Suprapubic skin (tissue), 4 donors: Measurements from ENCODE around the gene PELO. TPM values are rescaled to one million over a fixed set of nuclear protein-coding genes. Genes with fewer than 3 reads are reported as not detected.
"Not testable (repeated sequence)": the region's sequence is repeated elsewhere in the genome, so short reads cannot be mapped to it uniquely, and the experiment has no call there.

Experiments
- DNase-seq, 2 donors: peaks; one replicate each; pipeline ENCODE4 v3.0.0-alpha.2; 2019; ENCODE audit warnings: low spot score in 2 of 2
- H3K27ac ChIP-seq: fragments of 200-600 bp; sonication (generic); one replicate; pipeline ENCODE4 v1.5.1; 2019
- H3K27me3 ChIP-seq: fragments of 200-600 bp; sonication (generic); one replicate; pipeline ENCODE4 v1.5.1; 2019
- H3K36me3 ChIP-seq: fragments of 200-600 bp; sonication (generic); one replicate; pipeline ENCODE4 v1.5.1; 2019
- H3K4me1 ChIP-seq: fragments of 200-600 bp; sonication (generic); one replicate; pipeline ENCODE4 v1.5.1; 2019
- H3K4me3 ChIP-seq: fragments of 200-600 bp; sonication (generic); one replicate; pipeline ENCODE4 v1.5.1; 2019; ENCODE audit warnings: mild to moderate bottlenecking
- H3K9me3 ChIP-seq: fragments of 200-600 bp; sonication (generic); one replicate; pipeline ENCODE4 v1.5.1; 2019
- CTCF ChIP-seq, 2 donors: fragments of 200-600 bp in 1 of 2; fragments of 450-650 bp in 1 of 2; sonication (generic) in 1 of 2; IDR thresholded peaks; one replicate each; pipeline ENCODE4 v1.5.1; 2016 to 2019; ENCODE audit warnings: antibody characterized with exemption in 2 of 2, mild to moderate bottlenecking in 1 of 2, moderate library complexity in 1 of 2
- EP300 ChIP-seq: sonication (generic); formaldehyde crosslinking; IDR thresholded peaks from one replicate; pipeline ENCODE4 v1.6.1; 2017; ENCODE audit warnings: antibody characterized with exemption
- POLR2A ChIP-seq, 2 donors: fragments of 450-650 bp; IDR thresholded peaks; one replicate each; pipeline ENCODE4 v1.6.1; 2017; ENCODE audit warnings: antibody characterized with exemption in 2 of 2, mild to moderate bottlenecking in 2 of 2, moderate library complexity in 2 of 2
- POLR2AphosphoS5 ChIP-seq, 3 donors: sonication (generic); formaldehyde crosslinking; IDR thresholded peaks; one replicate each; pipeline ENCODE4 v1.6.1; 2017; ENCODE audit warnings: antibody characterized with exemption in 3 of 3
- WGBS: methylation state at CpG from one replicate; pipeline ENCODE4 v1.1.5; 2018; 5-methylcytosine and 5-hydroxymethylcytosine counted together
- total RNA-seq, 4 donors: library from RNA; depleted of rRNA; stranded (reverse); fragments of >200 nt; gene quantifications; one replicate each; pipeline ENCODE4 v1.1.0, GENCODE V29; 2016

The PELO gene
- total RNA-seq, 4 donors from 2014 or later = 9.8 to 17.5 (median 11.2) TPM

GRCh38 chr5:52743970-52744369, 43.7 kb upstream of the PELO start:
- no peak overlapping the region for H3K27ac ChIP-seq
- H3K9me3 ChIP-seq = no peaks in the 10 kb centered on the region
- H3K27me3 ChIP-seq = no peaks in the 10 kb centered on the region
- H3K36me3 ChIP-seq = no peaks in the 10 kb centered on the region
- TF ChIP-seq POLR2AphosphoS5 (IDR thresholded peaks at IDR 0.05) (no peak), POLR2A (IDR thresholded peaks at IDR 0.05) (no peak), CTCF (IDR thresholded peaks at IDR 0.05) (no peak), EP300 (no peak)
- WGBS = 30% methylated on average over 1 of the region's 1 CpG
- no peak overlapping the region for H3K4me3 ChIP-seq
- peaks cover 6% of the 10 kb centered on the region for H3K4me1 ChIP-seq
- no peak for DNase-seq

- WGBS = 76% methylated on average over 2 of the region's 2 CpGs
- not testable (repeated sequence) for H3K4me1 ChIP-seq, H3K36me3 ChIP-seq, H3K4me3 ChIP-seq, H3K27ac ChIP-seq, H3K9me3 ChIP-seq, H3K27me3 ChIP-seq, DNase-seq
Observed at GRCh38 chr5:52744867-52745458, 42.8 kb upstream of the PELO start.

- no peaks in the 10 kb centered on the region for H3K9me3 ChIP-seq
- no peak overlapping the region for H3K4me3 ChIP-seq
- H3K36me3 ChIP-seq = no peaks in the 10 kb centered on the region
- WGBS = 66% methylated on average over 2 of the region's 2 CpGs
- peaks cover 6% of the 10 kb centered on the region for H3K4me1 ChIP-seq
- H3K27ac ChIP-seq = no peak overlapping the region
- DNase-seq = no peak
- TF ChIP-seq CTCF (IDR thresholded peaks at IDR 0.05) (no peak), POLR2AphosphoS5 (IDR thresholded peaks at IDR 0.05) (no peak), EP300 (no peak), POLR2A (IDR thresholded peaks at IDR 0.05) (no peak)
- H3K27me3 ChIP-seq = no peaks in the 10 kb centered on the region
Observed at GRCh38 chr5:52746539-52746938, 41.2 kb upstream of the PELO start.

- Histone ChIP-seq H3K4me1 (peaks cover 6% of the 10 kb centered on the region), H3K9me3 (no peaks in the 10 kb centered on the region), H3K27ac (no peak overlapping the region), H3K36me3 (no peaks in the 10 kb centered on the region), H3K4me3 (no peak overlapping the region), H3K27me3 (no peaks in the 10 kb centered on the region)
- no peak for DNase-seq
- no peak for TF ChIP-seq CTCF (IDR thresholded peaks at IDR 0.05)
- no peak for TF ChIP-seq POLR2A (IDR thresholded peaks at IDR 0.05)
- no peak for TF ChIP-seq EP300
- no peak for TF ChIP-seq POLR2AphosphoS5 (IDR thresholded peaks at IDR 0.05)
- 24% methylated on average over 1 of the region's 1 CpG for WGBS
Observed at GRCh38 chr5:52748590-52748989, 39.1 kb upstream of the PELO start.

- no peak overlapping the region for H3K27ac ChIP-seq
- H3K27me3 ChIP-seq = no peaks in the 10 kb centered on the region
- no peaks in the 10 kb centered on the region for H3K36me3 ChIP-seq
- no peak for TF ChIP-seq EP300
- TF ChIP-seq POLR2A (IDR thresholded peaks at IDR 0.05) = no peak
- no peaks in the 10 kb centered on the region for H3K9me3 ChIP-seq
- DNase-seq = no peak
- no peaks in the 10 kb centered on the region for H3K4me1 ChIP-seq
- no peak overlapping the region for H3K4me3 ChIP-seq
Observed at GRCh38 chr5:52749666-52750065, 38.0 kb upstream of the PELO start.

GRCh38 chr5:52751137-52751536, 36.6 kb upstream of the PELO start:
- DNase-seq = no peak
- H3K9me3 ChIP-seq = no peaks in the 10 kb centered on the region
- no peaks in the 10 kb centered on the region for H3K27me3 ChIP-seq
- 84% methylated on average over 1 of the region's 1 CpG for WGBS
- H3K4me3 ChIP-seq = no peak overlapping the region
- no peak overlapping the region for H3K27ac ChIP-seq
- H3K4me1 ChIP-seq = no peaks in the 10 kb centered on the region
- TF ChIP-seq POLR2A (IDR thresholded peaks at IDR 0.05) = no peak
- TF ChIP-seq EP300 = no peak
- no peak for TF ChIP-seq POLR2AphosphoS5 (IDR thresholded peaks at IDR 0.05)
- TF ChIP-seq CTCF (IDR thresholded peaks at IDR 0.05) = no peak
- H3K36me3 ChIP-seq = no peaks in the 10 kb centered on the region
